H9 (cell line): ENCODE measurements around the gene MRPL34. TPM values are rescaled to one million over a fixed set of nuclear protein-coding genes. Genes with fewer than 3 reads are reported as not detected.

Source experiments
- DNase-seq: peaks from one replicate; pipeline ENCODE4 v3.0.0-alpha.2; 2017
- H2AFZ ChIP-seq: one replicate; pipeline ENCODE4 v1.6.1; 2013; ENCODE audit warnings: mild to moderate bottlenecking, low read length, control low read depth, moderate library complexity
- H2AK5ac ChIP-seq: 2 replicates; pipeline ENCODE4 v1.6.1; 2013; ENCODE audit warnings: low read length, control low read depth, mixed read lengths; ENCODE audit not compliant: insufficient read length
- H2BK120ac ChIP-seq: one replicate; pipeline ENCODE4 v1.6.1; 2013; ENCODE audit warnings: low read depth, mild to moderate bottlenecking, low read length, control low read depth, inconsistent platforms; ENCODE audit not compliant: poor library complexity, severe bottlenecking
- H2BK12ac ChIP-seq: 2 replicates; pipeline ENCODE4 v1.6.1; 2013; ENCODE audit warnings: low read length, control low read depth, mixed read lengths, low read depth; ENCODE audit not compliant: insufficient read length
- H2BK15ac ChIP-seq: 2 replicates; pipeline ENCODE4 v1.6.1; 2013; ENCODE audit warnings: low read depth, low read length, control low read depth
- H2BK20ac ChIP-seq: one replicate; pipeline ENCODE4 v1.6.1; 2013; ENCODE audit warnings: low read depth, mild to moderate bottlenecking, low read length, control low read depth, inconsistent platforms; ENCODE audit not compliant: poor library complexity, severe bottlenecking
- H2BK5ac ChIP-seq: 2 replicates; pipeline ENCODE4 v1.6.1; 2013; ENCODE audit warnings: low read length, control low read depth, mixed read lengths; ENCODE audit not compliant: insufficient read length
- H3K14ac ChIP-seq: 2 replicates; pipeline ENCODE4 v1.6.1; 2013; ENCODE audit warnings: low read length, control low read depth; ENCODE audit not compliant: insufficient read depth
- H3K18ac ChIP-seq: 2 replicates; pipeline ENCODE4 v1.6.1; 2013; ENCODE audit warnings: low read depth, mild to moderate bottlenecking, mixed read lengths, low read length, control low read depth; ENCODE audit not compliant: insufficient read length
- H3K23ac ChIP-seq: 2 replicates; pipeline ENCODE4 v1.6.1; 2013; ENCODE audit warnings: low read length, control low read depth, mixed read lengths, low read depth; ENCODE audit not compliant: insufficient read length
- H3K23me2 ChIP-seq: 2 replicates; pipeline ENCODE4 v1.6.1; 2013; ENCODE audit warnings: low read depth, mild to moderate bottlenecking, mixed read lengths, low read length, control low read depth; ENCODE audit not compliant: insufficient read length, poor library complexity, severe bottlenecking
- H3K27ac ChIP-seq: 2 replicates; pipeline ENCODE4 v1.5.1; 2013; ENCODE audit warnings: low read length, control low read depth, mixed read lengths, low read depth; ENCODE audit not compliant: insufficient read length
- H3K27me3 ChIP-seq: 2 replicates; pipeline ENCODE4 v1.6.1; 2013; ENCODE audit warnings: low read length, control low read depth, inconsistent platforms; ENCODE audit not compliant: insufficient read depth
- H3K4ac ChIP-seq: 2 replicates; pipeline ENCODE4 v1.6.1; 2013; ENCODE audit warnings: low read depth, mild to moderate bottlenecking, control low read depth, inconsistent platforms, low read length, moderate library complexity
- H3K4me1 ChIP-seq: 2 replicates; pipeline ENCODE4 v1.6.1; 2013; ENCODE audit warnings: low read length, control low read depth, inconsistent platforms; ENCODE audit not compliant: insufficient read depth
- H3K4me2 ChIP-seq: 2 replicates; pipeline ENCODE4 v1.6.1; 2013; ENCODE audit warnings: low read length, control low read depth, mixed read lengths; ENCODE audit not compliant: insufficient read length, insufficient read depth
- H3K56ac ChIP-seq: 2 replicates; pipeline ENCODE4 v1.6.1; 2013; ENCODE audit warnings: low read depth, mild to moderate bottlenecking, mixed read lengths, low read length, control low read depth; ENCODE audit not compliant: insufficient read length
- H3K79me1 ChIP-seq: 2 replicates; pipeline ENCODE4 v1.6.1; 2013; ENCODE audit warnings: low read depth, mild to moderate bottlenecking, moderate library complexity, low read length, control low read depth, inconsistent platforms; ENCODE audit not compliant: insufficient read depth, poor library complexity, severe bottlenecking
- H3K79me2 ChIP-seq: 2 replicates; pipeline ENCODE4 v1.6.1; 2013; ENCODE audit warnings: low read length, control low read depth, inconsistent platforms; ENCODE audit not compliant: insufficient read depth
- H3K9ac ChIP-seq: 2 replicates; pipeline ENCODE4 v1.6.1; 2013; ENCODE audit warnings: low read length, control low read depth, mixed read lengths; ENCODE audit not compliant: insufficient read length; ENCODE audit errors: extremely low read depth
- H3K9me3 ChIP-seq: one replicate; pipeline ENCODE4 v1.6.1; 2013; ENCODE audit warnings: low read depth, low read length, inconsistent platforms; ENCODE audit not compliant: control insufficient read depth
- H3T11ph ChIP-seq: one replicate; pipeline ENCODE4 v1.6.1; 2013; ENCODE audit warnings: mild to moderate bottlenecking, low read length, control low read depth, inconsistent platforms
- H4K20me1 ChIP-seq: one replicate; pipeline ENCODE4 v1.6.1; 2013; ENCODE audit not compliant: control insufficient read depth, insufficient read length, insufficient read depth
- H4K5ac ChIP-seq: 2 replicates; pipeline ENCODE4 v1.6.1; 2013; ENCODE audit warnings: low read depth, mild to moderate bottlenecking, mixed read lengths, low read length, control low read depth; ENCODE audit not compliant: insufficient read length
- H4K8ac ChIP-seq: replicated peaks from 2 replicates; pipeline ENCODE4 v1.6.1; 2013; ENCODE audit warnings: low read length, control low read depth, mixed read lengths, low read depth; ENCODE audit not compliant: insufficient read length
- H4K91ac ChIP-seq: 2 replicates; pipeline ENCODE4 v1.6.1; 2013; ENCODE audit warnings: low read depth, mild to moderate bottlenecking, moderate library complexity, mixed read lengths, low read length, control low read depth; ENCODE audit not compliant: insufficient read length
- H3K27ac Mint-ChIP-seq, 3 experiments: 2 replicates in 2 of 3; 3 replicates in 1 of 3; pipeline ENCODE4 v1.8.0; 2020 to 2021; ENCODE audit warnings: mixed read lengths in 3 of 3, mild to moderate bottlenecking in 1 of 3, moderate library complexity in 1 of 3
- H3K27me3 Mint-ChIP-seq: 2 replicates; pipeline ENCODE4 v1.8.0; 2021; ENCODE audit warnings: low read depth, mild to moderate bottlenecking, moderate library complexity, mixed read lengths
- H3K36me3 Mint-ChIP-seq, 3 experiments: 2 replicates in 2 of 3; 3 replicates in 1 of 3; pipeline ENCODE4 v1.8.0; 2020 to 2021; ENCODE audit warnings: low read depth in 3 of 3, mixed read lengths in 3 of 3; ENCODE audit not compliant: insufficient read depth in 1 of 3
- H3K4me1 Mint-ChIP-seq, 2 experiments: 2 replicates each; pipeline ENCODE4 v1.8.0; 2020; ENCODE audit warnings: mixed read lengths in 2 of 2
- H3K4me3 Mint-ChIP-seq, 2 experiments: 2 replicates in 1 of 2; 3 replicates in 1 of 2; pipeline ENCODE4 v1.8.0; 2020 to 2021; ENCODE audit warnings: mild to moderate bottlenecking in 2 of 2, mixed read lengths in 2 of 2, moderate library complexity in 1 of 2
- H3K9me3 Mint-ChIP-seq, 2 experiments: 2 replicates in 1 of 2; 3 replicates in 1 of 2; pipeline ENCODE4 v1.8.0; 2020; ENCODE audit warnings: mild to moderate bottlenecking in 2 of 2, mixed read lengths in 2 of 2, moderate library complexity in 1 of 2
- WGBS: extraction: QIAGEN DNeasy Blood & Tissue Kit; methylation state at CpG from one replicate; pipeline ENCODE4 v1.1.7; 2013; ENCODE audit warnings: missing lambda C conversion rate, low lambda C conversion rate, mixed read lengths; ENCODE audit not compliant: insufficient read length; ENCODE audit errors: extremely low coverage; 5-methylcytosine and 5-hydroxymethylcytosine counted together
- total RNA-seq: library from RNA; stranded (reverse); gene quantifications from 2 replicates; pipeline ENCODE4 v1.2.1, GENCODE V29; 2021
- TF ChIP-seq, protein P1 (sequence below): fragments of 200-600 bp; sonication (generic); conservative IDR thresholded peaks from 3 replicates; pipeline ENCODE4 v1.8.0; 2021; ENCODE audit warnings: antibody characterized with exemption, mild to moderate bottlenecking

The MRPL34 gene
- total RNA-seq, 1 experiment from 2014 or later, result 84.6 TPM

- Histone ChIP-seq H3K79me2 (no peaks in the 10 kb centered on the region), H2AK5ac (no peak overlapping the region), H2BK5ac (no peak overlapping the region), H3K27me3 (no peaks in the 10 kb centered on the region), H3K18ac (no peak overlapping the region), H3K4me2 (no peak overlapping the region), H3K56ac (no peak overlapping the region), H3K14ac (no peak overlapping the region), H3K23ac (no peak overlapping the region), H3K23me2 (peaks cover 18% of the 10 kb centered on the region), H3K9ac (no peak overlapping the region), H4K91ac (no peak overlapping the region), H3K4me1 (no peaks in the 10 kb centered on the region), H2BK15ac (no peak overlapping the region), H3K27ac (no peak overlapping the region), H2AFZ (no peak overlapping the region), H4K8ac (no peak overlapping the region), H3K4ac (no peak overlapping the region), H3K79me1 (no peaks in the 10 kb centered on the region), H4K5ac (no peak overlapping the region), H2BK20ac (no peak overlapping the region), H2BK120ac (no peak overlapping the region), H3T11ph (no peak overlapping the region), H2BK12ac (no peak overlapping the region), H3K9me3 (no peaks in the 10 kb centered on the region), H4K20me1 (no peaks in the 10 kb centered on the region)
- peak overlapping the region; percentile 24 to 61; a peak in 3 of 5 replicates for H3K4me3 Mint-ChIP-seq
- H3K36me3 Mint-ChIP-seq, result peaks cover 13 to 39% (median 29%) of the 10 kb centered on the region in 3 experiments
- no peak overlapping the region; a peak in 1 of 7 replicates for H3K27ac Mint-ChIP-seq
- no peaks in the 10 kb centered on the region; a peak in 1 of 5 replicates for H3K9me3 Mint-ChIP-seq
- H3K27me3 Mint-ChIP-seq, result peaks cover 6% of the 10 kb centered on the region
- DNase-seq, result no peak
- TF ChIP-seq, protein P1, sequence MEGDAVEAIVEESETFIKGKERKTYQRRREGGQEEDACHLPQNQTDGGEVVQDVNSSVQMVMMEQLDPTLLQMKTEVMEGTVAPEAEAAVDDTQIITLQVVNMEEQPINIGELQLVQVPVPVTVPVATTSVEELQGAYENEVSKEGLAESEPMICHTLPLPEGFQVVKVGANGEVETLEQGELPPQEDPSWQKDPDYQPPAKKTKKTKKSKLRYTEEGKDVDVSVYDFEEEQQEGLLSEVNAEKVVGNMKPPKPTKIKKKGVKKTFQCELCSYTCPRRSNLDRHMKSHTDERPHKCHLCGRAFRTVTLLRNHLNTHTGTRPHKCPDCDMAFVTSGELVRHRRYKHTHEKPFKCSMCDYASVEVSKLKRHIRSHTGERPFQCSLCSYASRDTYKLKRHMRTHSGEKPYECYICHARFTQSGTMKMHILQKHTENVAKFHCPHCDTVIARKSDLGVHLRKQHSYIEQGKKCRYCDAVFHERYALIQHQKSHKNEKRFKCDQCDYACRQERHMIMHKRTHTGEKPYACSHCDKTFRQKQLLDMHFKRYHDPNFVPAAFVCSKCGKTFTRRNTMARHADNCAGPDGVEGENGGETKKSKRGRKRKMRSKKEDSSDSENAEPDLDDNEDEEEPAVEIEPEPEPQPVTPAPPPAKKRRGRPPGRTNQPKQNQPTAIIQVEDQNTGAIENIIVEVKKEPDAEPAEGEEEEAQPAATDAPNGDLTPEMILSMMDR, result no peak
- no CpG with 5 or more reads among the region's 24 CpGs for WGBS
- H3K4me1 Mint-ChIP-seq, result peaks cover 16 to 40% of the 10 kb centered on the region in 2 experiments
Measured at GRCh38 chr19:17330262-17331044, 24.8 kb downstream of the MRPL34 start.
